Measurements from ENCODE around the gene PANK1.

The PANK1 gene

GRCh38 chr10:89666138-89666537 lies 21.1 kb upstream of the PANK1 start:
- no peaks in the 10 kb centered on the region for H3K27me3 ChIP-seq (ENCODE audit: control insufficient read depth, insufficient read depth, low read length)

GRCh38 chr10:89665302-89665701 lies 20.3 kb upstream of the PANK1 start:
- Histone ChIP-seq H3K9ac (ENCODE audit: low read length) (no peak overlapping the region), H3K27me3 (ENCODE audit: control insufficient read depth, insufficient read depth, low read length) (no peaks in the 10 kb centered on the region), H3K36me3 (ENCODE audit: control insufficient read depth, low read depth, low read length) (no peaks in the 10 kb centered on the region), H3K4me1 (ENCODE audit: control insufficient read depth, low read depth, low read length) (no peaks in the 10 kb centered on the region), H3K9me3 (ENCODE audit: control insufficient read depth, low read depth, low read length) (no peaks in the 10 kb centered on the region), H3K27ac (ENCODE audit: low read length) (no peak overlapping the region), H3K4me3 (ENCODE audit: low read length) (no peak overlapping the region)

More at GRCh38 chr10:89666138-89666537, 21.1 kb upstream of the PANK1 start:
- H3K36me3 ChIP-seq (ENCODE audit: control insufficient read depth, low read depth, low read length) = no peaks in the 10 kb centered on the region
- H3K4me3 ChIP-seq (ENCODE audit: low read length) = no peak overlapping the region
- no peaks in the 10 kb centered on the region for H3K9me3 ChIP-seq (ENCODE audit: control insufficient read depth, low read depth, low read length)
- no peak overlapping the region for H3K27ac ChIP-seq (ENCODE audit: low read length)
- no peak overlapping the region for H3K9ac ChIP-seq (ENCODE audit: low read length)
- no peaks in the 10 kb centered on the region for H3K4me1 ChIP-seq (ENCODE audit: control insufficient read depth, low read depth, low read length)

- Histone ChIP-seq H3K9me3 (ENCODE audit: control insufficient read depth, low read depth, low read length) (no peaks in the 10 kb centered on the region), H3K27me3 (ENCODE audit: control insufficient read depth, insufficient read depth, low read length) (no peaks in the 10 kb centered on the region), H3K36me3 (ENCODE audit: control insufficient read depth, low read depth, low read length) (no peaks in the 10 kb centered on the region), H3K9ac (ENCODE audit: low read length) (no peak overlapping the region), H3K27ac (ENCODE audit: low read length) (no peak overlapping the region), H3K4me1 (ENCODE audit: control insufficient read depth, low read depth, low read length) (no peaks in the 10 kb centered on the region), H3K4me3 (ENCODE audit: low read length) (no peak overlapping the region)
Observed at GRCh38 chr10:89664203-89664602, 19.2 kb upstream of the PANK1 start.

- Histone ChIP-seq H3K27me3 (ENCODE audit: control insufficient read depth, insufficient read depth, low read length) (no peaks in the 10 kb centered on the region), H3K9me3 (ENCODE audit: control insufficient read depth, low read depth, low read length) (no peaks in the 10 kb centered on the region), H3K4me1 (ENCODE audit: control insufficient read depth, low read depth, low read length) (no peaks in the 10 kb centered on the region), H3K36me3 (ENCODE audit: control insufficient read depth, low read depth, low read length) (no peaks in the 10 kb centered on the region), H3K27ac (ENCODE audit: low read length) (no peak overlapping the region), H3K9ac (ENCODE audit: low read length) (no peak overlapping the region), H3K4me3 (ENCODE audit: low read length) (no peak overlapping the region)
Observed at GRCh38 chr10:89663144-89663543, 18.1 kb upstream of the PANK1 start.

GRCh38 chr10:89662596-89662995 lies 17.6 kb upstream of the PANK1 start:
- Histone ChIP-seq H3K4me1 (ENCODE audit: control insufficient read depth, low read depth, low read length) (no peaks in the 10 kb centered on the region), H3K9ac (ENCODE audit: low read length) (no peak overlapping the region), H3K27ac (ENCODE audit: low read length) (no peak overlapping the region), H3K36me3 (ENCODE audit: control insufficient read depth, low read depth, low read length) (no peaks in the 10 kb centered on the region), H3K9me3 (ENCODE audit: control insufficient read depth, low read depth, low read length) (no peaks in the 10 kb centered on the region), H3K27me3 (ENCODE audit: control insufficient read depth, insufficient read depth, low read length) (no peaks in the 10 kb centered on the region), H3K4me3 (ENCODE audit: low read length) (no peak overlapping the region)

- Histone ChIP-seq H3K4me3 (ENCODE audit: low read length) (no peak overlapping the region), H3K36me3 (ENCODE audit: control insufficient read depth, low read depth, low read length) (no peaks in the 10 kb centered on the region), H3K27ac (ENCODE audit: low read length) (no peak overlapping the region), H3K9me3 (ENCODE audit: control insufficient read depth, low read depth, low read length) (no peaks in the 10 kb centered on the region), H3K27me3 (ENCODE audit: control insufficient read depth, insufficient read depth, low read length) (no peaks in the 10 kb centered on the region), H3K4me1 (ENCODE audit: control insufficient read depth, low read depth, low read length) (peaks cover 3% of the 10 kb centered on the region), H3K9ac (ENCODE audit: low read length) (no peak overlapping the region)
Observed at GRCh38 chr10:89659143-89660131, 14.4 kb upstream of the PANK1 start.

GRCh38 chr10:89657302-89657701 lies 12.3 kb upstream of the PANK1 start:
- Histone ChIP-seq H3K4me3 (ENCODE audit: low read length) (no peak overlapping the region), H3K36me3 (ENCODE audit: control insufficient read depth, low read depth, low read length) (no peaks in the 10 kb centered on the region), H3K27ac (ENCODE audit: low read length) (no peak overlapping the region), H3K9ac (ENCODE audit: low read length) (no peak overlapping the region), H3K27me3 (ENCODE audit: control insufficient read depth, insufficient read depth, low read length) (no peaks in the 10 kb centered on the region), H3K9me3 (ENCODE audit: control insufficient read depth, low read depth, low read length) (no peaks in the 10 kb centered on the region), H3K4me1 (ENCODE audit: control insufficient read depth, low read depth, low read length) (peaks cover 3% of the 10 kb centered on the region)

GRCh38 chr10:89655722-89656121 lies 10.7 kb upstream of the PANK1 start:
- Histone ChIP-seq H3K4me1 (ENCODE audit: control insufficient read depth, low read depth, low read length) (peaks cover 7% of the 10 kb centered on the region), H3K27me3 (ENCODE audit: control insufficient read depth, insufficient read depth, low read length) (no peaks in the 10 kb centered on the region), H3K9me3 (ENCODE audit: control insufficient read depth, low read depth, low read length) (no peaks in the 10 kb centered on the region), H3K36me3 (ENCODE audit: control insufficient read depth, low read depth, low read length) (no peaks in the 10 kb centered on the region), H3K9ac (ENCODE audit: low read length) (no peak overlapping the region), H3K4me3 (ENCODE audit: low read length) (no peak overlapping the region), H3K27ac (ENCODE audit: low read length) (no peak overlapping the region)

GRCh38 chr10:89653410-89653869 lies 8.4 kb upstream of the PANK1 start:
- Histone ChIP-seq H3K4me1 (ENCODE audit: control insufficient read depth, low read depth, low read length) (peaks cover 7% of the 10 kb centered on the region), H3K27ac (ENCODE audit: low read length) (no peak overlapping the region), H3K36me3 (ENCODE audit: control insufficient read depth, low read depth, low read length) (no peaks in the 10 kb centered on the region), H3K4me3 (ENCODE audit: low read length) (no peak overlapping the region), H3K9me3 (ENCODE audit: control insufficient read depth, low read depth, low read length) (no peaks in the 10 kb centered on the region), H3K27me3 (ENCODE audit: control insufficient read depth, insufficient read depth, low read length) (no peaks in the 10 kb centered on the region), H3K9ac (ENCODE audit: low read length) (no peak overlapping the region)

- Histone ChIP-seq H3K4me1 (ENCODE audit: control insufficient read depth, low read depth, low read length) (peaks cover 7% of the 10 kb centered on the region), H3K36me3 (ENCODE audit: control insufficient read depth, low read depth, low read length) (no peaks in the 10 kb centered on the region), H3K4me3 (ENCODE audit: low read length) (no peak overlapping the region), H3K27ac (ENCODE audit: low read length) (no peak overlapping the region), H3K9me3 (ENCODE audit: control insufficient read depth, low read depth, low read length) (no peaks in the 10 kb centered on the region), H3K27me3 (ENCODE audit: control insufficient read depth, insufficient read depth, low read length) (no peaks in the 10 kb centered on the region), H3K9ac (ENCODE audit: low read length) (no peak overlapping the region)
Observed at GRCh38 chr10:89652806-89653370, 7.8 kb upstream of the PANK1 start.

GRCh38 chr10:89651916-89652573 lies 7.0 kb upstream of the PANK1 start:
- Histone ChIP-seq H3K27me3 (ENCODE audit: control insufficient read depth, insufficient read depth, low read length) (no peaks in the 10 kb centered on the region), H3K9me3 (ENCODE audit: control insufficient read depth, low read depth, low read length) (no peaks in the 10 kb centered on the region), H3K27ac (ENCODE audit: low read length) (no peak overlapping the region), H3K36me3 (ENCODE audit: control insufficient read depth, low read depth, low read length) (no peaks in the 10 kb centered on the region), H3K4me3 (ENCODE audit: low read length) (no peak overlapping the region), H3K9ac (ENCODE audit: low read length) (no peak overlapping the region), H3K4me1 (ENCODE audit: control insufficient read depth, low read depth, low read length) (peaks cover 7% of the 10 kb centered on the region)

All from iPS-18a (cell line).